HK-2 (cell line): ENCODE results near the gene ETFRF1.

Source experiments
- DNase-seq: peaks from one replicate; pipeline ENCODE4 v3.0.0-alpha.2; 2018; ENCODE audit not compliant: unreplicated experiment

The ETFRF1 gene, protein sequence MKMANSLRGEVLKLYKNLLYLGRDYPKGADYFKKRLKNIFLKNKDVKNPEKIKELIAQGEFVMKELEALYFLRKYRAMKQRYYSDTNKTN

DNA sequence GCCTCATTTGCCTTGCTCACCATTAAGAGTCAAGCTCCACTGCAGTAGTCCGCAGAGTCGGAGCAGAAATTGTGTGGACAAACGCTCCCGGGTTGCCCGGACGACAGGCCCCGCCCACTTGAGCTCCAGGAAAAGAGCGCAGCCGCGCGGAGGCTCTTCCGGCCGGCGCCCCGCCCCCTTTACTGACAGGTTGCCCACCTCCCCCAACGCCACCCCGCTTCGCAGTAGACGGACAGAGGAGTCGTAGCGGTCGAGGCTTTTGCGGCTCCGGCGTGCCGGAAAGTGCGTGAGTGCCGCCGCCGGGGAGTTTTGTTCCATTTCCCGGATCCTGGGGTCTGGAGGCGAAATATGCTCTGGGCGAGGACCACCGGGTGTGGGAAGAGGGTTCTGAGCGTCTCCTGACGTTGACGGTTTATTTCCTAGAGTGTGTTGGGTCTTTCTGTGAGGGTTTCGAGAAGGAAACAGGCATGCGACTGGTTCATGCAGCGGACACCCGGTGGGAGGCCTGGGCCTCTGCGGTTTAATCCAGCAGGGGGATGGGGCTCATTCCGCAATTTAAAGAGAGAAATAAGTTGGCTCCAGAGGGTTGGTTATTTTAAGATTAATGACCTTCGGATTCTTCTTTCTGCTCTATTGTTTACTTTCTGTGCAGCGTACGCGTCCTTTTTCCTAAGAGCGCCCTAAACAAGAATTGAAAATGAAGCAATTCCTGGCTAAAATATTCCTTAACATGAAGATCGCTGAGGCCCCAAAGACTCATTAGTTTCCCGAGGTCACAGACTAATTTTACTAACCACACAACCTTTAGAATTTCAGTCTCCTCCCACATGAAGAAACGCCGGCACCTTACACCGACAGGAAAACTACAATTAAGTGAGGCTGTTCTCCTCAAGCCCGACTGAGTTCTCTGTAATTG lies at the start of gene ETFRF1, which contains the start of gene DNAI7:
Gene ETFRF1 (plus strand): TSS at position 182 of the 916 bp plus-strand sequence. CDS start 8,720 bp downstream, outside the sequence.
Gene DNAI7 (minus strand): TSS at position 105 of the 916 bp plus-strand sequence. CDS start 82 bp downstream, at position 23.
- DNase-seq, result peak; percentile 93

DNA sequence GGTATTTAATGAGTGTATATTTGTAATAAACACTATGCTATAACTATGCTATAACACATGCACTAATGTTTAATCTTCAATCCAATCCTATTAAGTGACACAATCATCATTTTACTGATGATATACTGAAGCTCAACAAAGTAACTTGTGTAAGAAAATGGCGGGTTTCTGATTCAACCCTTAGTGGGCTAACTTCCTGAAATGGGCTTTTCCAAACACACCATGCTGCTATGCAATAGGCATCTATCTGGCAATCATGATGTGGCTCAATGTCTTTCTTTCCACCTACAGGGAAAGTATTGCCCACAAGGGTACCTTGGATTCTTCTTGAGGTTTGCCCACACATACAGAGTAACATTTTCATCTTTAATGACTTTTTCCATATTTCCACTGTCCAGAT lies 48.4 kb upstream of the ETFRF1 start:
- DNase-seq, result no peak

DNA sequence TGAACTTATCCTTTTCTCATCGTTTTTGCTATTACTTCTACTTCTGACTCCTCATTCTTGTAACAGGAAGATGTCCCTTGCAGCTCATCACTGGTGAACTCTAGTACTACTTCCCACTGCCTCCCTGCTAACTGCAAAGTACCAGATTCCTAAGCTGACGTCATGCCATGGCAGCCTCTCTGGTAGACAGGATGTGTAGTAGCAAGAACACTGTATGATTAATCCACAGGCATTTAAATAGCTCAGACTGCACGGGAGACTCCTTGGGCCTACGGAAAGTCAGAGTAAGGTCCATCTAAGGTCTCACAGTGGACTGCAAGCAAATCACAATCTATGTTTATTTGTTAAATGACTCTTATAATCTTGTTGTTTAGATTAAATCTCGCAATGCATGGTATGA lies 43.6 kb upstream of the ETFRF1 start:
- DNase-seq, result peak; percentile 57

DNA sequence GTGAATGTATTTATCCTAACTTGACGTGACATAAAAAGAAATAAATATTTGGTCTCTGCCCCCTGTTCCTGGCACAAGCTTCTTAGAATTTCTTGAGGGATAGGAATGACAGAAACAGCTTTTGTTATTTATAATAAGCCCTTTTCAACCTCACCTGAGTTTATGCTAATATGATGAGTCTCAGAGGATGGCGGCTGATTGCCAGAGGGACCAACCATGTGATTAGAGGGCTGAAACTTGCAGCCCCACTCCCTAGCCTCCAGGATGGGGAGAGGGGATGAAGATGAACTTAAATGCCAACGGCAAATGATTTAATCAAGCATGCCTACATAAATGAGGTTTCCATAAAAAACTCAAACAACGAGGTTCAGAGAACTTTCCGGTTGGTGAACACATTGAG lies 43.0 kb upstream of the ETFRF1 start:
- DNase-seq, result no peak

DNA sequence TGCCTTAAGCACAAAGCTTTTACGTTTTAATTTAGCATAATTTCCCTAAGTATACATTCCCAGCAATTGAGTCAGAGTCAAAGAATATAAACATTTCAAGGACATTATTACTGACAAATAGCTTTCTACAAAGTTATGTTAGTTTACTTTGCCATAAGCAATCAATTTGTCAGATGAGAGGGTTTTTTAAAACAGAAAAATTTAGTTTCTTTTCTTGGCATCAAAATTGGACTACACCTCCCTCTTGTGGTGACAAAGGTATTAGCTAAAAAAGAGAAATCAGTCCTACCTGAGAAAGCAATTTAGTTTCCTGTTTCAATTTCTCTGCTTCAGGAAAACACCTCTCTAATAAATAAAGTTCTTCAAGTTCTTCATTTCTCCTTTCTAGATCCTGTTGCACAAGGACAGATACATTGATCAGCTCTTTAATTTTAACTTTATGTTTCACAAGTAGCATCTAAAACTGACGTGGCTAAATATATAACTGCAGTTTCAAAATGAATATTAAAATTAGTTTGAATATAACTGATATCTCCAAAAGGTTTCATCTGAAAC lies 39.9 kb upstream of the ETFRF1 start:
- no peak for DNase-seq

DNA sequence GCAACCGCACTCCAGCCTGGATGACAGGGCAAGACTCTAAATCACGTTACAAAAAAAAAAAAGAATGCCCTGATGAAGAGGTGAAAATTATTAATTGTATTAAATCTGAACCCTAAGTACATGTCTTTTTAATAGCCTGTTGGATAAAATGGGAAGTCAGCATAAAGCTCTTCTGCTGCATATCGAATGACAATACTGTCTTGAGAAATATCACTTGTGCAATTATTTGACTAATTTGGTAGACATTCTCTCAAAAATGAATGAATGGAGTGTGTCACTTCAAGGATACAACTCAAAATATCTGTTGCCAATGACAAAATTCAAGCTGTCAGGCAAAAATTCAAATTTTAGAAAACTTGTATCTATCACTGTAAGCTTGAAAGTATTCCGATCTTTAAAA lies 39.0 kb upstream of the ETFRF1 start:
- no peak for DNase-seq

DNA sequence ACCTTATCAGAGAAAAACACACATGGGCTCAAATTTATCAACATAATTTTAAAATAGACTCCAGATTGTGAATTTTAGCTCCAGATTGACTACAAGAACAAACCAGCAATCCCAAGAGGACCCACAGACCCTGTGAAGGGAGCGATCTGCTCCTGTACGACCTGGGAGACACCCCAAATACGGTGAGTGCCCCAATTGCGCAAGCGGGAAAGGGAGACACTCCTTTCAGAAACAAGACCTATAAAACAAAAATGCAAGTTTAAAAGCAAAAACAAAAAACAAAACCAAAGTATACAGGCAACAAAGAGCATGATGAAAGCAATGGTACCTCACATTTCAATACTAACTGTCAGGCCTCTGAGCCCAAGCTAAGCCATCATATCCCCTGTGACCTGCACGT lies 32.2 kb upstream of the ETFRF1 start:
- no peak for DNase-seq

DNA sequence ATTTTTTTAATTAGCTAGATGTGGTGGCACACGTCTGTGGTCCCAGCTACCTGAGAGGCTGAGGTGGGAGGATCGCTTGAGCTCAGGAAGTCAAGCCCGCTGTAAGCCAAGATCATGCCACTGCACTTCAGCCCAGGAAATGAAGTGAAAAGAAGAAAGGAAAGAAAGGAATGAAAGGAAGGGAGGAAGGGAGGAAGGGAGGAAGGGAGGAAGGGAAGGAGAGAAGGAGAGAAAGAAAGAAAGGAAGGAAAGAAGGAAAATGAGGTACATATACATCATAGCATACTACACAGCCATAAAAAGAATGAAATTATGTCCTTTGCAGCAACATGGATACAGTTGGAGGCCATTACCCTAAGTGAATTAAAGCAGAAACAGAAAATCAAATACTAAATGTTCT lies 12.3 kb upstream of the ETFRF1 start:
- no peak for DNase-seq

DNA sequence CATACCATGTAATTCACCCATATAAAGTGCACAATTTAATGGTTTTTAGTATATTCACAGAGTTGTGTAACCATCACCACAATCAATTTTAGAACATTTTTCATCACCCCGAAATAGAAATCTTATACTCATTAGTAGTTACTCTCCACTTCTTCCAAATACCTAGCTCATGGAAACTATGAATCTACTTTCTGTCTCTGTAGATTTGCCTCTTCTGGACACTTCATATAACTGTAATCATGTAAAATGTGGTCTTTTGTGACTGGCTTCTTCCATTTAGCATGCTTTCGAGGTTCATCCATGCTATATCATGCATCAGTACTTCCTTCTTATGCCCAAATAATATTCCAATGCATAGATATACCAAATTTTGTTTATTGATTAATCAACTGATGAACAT lies 10.9 kb upstream of the ETFRF1 start:
- no peak for DNase-seq

DNA sequence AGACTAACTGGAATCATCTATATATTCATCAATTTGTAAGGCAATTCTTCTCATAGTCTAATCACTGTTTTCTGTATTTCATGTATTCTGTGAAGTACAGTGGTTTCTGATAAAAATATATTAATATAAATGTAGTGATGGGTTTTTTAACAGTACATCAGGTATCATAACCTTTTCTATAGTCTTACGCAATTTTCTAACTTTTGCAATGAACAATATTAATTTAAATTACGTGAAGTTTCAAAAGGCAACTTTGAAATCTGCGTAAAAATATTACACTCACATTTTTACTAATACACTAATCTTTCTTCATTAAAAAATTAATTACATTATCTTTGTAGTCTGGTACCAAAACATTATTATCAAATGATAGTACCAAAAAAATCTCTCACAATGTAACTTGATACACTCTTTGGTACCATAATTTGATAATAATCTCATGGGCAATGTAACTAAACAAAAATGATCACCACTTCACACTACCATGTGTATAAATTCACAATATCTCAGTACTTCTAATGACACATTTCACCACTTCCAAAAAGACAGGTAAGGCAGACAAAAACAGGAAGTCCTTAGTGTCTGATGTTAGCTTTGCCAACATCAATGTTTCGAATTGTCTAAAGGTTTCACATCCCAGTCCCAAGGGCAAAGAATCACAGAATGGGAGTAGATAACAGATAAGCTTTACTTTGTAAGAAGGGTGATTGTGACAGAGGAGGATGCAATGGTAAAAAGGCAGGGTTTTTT lies 8.8 kb upstream of the ETFRF1 start:
- no peak for DNase-seq

DNA sequence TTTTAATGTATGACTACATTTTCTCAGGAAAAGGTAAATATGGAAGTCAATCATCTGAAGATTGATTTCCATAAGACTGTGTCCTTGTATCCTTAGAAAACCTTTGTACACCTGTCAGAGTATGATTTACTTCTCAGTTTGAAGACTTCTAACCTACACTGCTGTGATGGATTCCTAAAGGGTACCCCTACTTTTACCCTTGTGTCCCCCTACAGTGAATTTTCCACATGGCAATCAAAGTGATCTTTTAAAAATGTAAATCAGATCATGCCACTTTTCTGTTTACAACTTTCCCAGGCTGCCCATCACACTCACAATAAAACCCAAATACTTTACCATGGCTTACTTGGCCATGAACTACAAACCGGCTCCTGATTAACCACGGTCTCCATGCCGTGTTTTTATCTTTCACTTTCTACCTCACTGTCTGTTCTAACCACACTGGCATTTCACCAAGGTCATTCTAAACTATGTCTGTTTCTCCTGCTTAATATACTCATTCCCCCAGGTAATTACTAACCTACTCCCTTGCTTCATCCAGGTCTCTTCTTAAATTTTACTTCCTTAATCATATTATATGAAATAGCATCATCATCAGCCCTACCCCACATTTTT lies 8.1 kb upstream of the ETFRF1 start:
- no peak for DNase-seq

DNA sequence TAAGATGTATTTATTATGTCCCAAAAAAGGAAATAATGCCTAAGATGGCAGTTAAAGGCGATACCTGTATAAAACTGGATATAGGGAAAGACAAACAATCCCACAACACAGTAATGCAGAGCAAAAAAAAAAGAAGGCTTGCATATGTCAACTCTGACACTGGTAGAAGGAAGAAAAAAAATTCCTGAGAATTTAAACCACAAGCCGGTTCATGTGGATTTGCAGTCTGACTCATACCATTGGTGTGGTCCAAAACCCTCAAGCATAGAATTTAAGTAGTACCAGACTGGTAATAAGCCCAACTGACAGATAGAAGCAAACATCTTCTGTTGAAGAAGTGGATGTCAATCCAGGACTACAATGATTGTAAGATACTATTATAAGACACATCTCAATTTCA lies 7.3 kb upstream of the ETFRF1 start:
- no peak for DNase-seq

DNA sequence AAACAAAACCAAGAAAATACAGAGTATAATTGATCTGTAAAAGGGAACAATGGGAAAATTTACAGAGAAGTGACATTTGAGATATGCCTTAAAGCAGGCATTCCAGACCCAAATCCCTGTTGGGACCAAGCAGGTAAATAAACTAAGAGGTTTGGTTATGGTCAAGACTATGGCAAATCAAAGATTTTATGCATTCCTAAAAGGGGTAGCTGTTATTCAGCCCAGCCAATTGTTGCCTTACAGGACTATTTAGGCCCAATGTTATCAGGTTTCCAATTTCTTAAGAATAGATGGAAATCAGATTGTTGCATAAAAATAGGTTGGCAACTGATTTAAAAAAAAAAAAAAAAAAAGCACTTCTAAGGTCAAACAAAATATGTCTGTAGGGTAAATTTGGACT lies 5.4 kb upstream of the ETFRF1 start:
- DNase-seq, result no peak

DNA sequence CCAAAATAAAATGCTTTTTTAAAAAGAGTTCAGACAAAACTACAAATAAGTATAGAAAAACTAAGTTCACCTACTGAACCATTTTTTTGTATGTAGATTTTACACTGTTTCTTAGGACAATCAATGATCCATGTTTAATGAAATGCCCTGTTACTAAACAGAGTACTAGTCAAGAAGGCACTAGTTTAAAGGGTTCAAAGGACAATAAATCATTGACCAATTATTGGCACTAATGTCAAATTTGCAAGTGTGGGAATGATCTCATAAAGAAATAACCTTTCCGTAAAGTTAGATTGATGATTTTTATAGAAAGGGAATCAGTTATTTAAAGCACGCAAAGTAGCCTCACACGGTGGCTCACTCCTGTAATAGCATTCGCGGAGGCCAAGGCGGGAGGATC lies 4.2 kb upstream of the ETFRF1 start:
- DNase-seq, result no peak

DNA sequence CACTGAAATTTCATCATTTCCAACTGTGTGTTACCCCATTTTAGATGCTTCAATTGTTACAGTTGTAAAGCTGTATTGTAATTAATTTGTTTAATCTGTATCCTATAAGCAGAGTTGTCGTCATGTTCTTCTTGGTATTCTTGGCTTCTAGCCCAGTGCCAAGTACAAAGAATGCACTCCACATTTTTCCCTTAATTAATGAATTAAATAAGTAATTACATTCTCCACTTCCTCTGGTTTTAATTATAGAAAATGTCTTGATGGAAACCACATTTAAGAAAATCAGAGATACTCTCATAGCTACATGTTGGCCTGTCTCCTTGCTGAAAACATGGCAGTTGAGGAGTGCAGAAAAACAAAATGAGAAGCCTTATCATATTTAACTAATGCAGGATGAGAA lies 823 bp upstream of the ETFRF1 start:
- DNase-seq, result no peak

DNA sequence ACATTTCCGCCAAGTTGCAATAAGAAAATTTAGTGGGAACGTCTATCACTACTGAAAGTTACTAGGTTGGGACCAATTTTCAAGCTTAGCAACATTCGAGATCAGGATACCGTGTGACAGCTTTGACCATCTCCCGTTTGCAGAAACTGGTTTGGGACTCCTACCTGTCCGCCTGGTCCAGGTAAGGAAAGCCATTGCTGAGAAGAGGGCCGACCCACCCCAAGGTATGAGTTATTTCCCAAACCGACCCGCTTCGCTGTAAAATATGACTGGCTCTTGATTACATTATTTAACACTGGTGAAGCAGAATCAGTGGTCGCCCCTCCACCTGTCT lies 348 bp upstream of the ETFRF1 start:
- no peak for DNase-seq

DNA sequence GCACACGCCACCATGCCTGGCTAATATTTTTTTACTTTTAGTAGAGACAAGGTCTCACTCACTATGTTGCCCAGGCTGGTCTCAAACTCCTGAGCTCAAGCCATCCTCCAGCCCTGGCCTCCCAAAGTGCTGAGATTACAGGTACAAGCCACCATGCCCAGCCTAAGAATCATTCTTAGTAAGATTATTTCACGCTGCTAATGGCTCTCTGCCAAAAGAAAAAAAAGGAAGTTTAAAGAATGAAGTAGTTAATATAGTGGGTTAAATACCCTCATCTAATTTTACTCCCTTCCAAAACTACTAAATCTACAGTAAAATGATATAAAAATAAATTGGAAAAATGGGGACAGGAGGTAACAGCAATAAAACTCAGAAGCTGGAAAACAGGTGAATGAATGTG lies 2.6 kb downstream of the ETFRF1 start:
- no peak for DNase-seq

DNA sequence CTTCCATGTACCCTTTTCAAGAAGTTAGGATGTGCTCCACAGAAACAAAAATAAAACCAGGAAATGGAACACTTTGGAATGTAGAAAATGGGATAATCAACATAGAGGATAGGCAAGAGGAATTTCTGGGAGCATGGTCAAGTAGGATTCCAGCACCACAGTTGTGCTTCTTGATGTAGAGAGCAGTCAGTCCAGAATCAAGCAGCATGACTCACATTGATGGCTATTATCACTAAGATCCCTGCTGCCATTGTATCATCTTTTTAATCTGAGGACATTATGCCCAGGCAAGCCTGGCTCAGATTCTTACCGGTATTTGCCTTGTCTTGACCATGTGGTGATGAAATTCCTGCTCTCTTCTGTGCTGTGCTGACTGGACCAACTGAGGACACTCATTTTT lies 5.7 kb downstream of the ETFRF1 start:
- DNase-seq, result no peak

DNA sequence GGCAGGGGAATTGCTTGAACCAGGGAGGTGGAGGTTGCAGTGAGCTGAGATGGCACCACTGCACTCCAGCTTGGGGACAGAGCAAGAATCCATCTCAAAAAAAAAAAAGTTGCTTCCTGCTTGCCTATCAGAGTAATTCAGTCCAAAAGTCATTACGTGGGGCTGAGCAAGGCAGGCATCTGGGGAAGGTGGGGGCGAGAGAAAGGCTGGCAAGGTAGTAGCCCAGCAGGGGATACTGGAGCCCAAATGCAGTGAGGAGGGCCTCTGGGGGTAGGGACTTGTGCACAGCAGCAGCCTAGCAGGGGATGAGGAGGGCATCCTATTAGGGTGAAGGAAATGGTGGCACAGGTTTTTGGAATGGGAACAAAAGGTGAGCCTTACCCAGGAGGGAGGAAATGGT lies 7.1 kb downstream of the ETFRF1 start:
- no peak for DNase-seq

DNA sequence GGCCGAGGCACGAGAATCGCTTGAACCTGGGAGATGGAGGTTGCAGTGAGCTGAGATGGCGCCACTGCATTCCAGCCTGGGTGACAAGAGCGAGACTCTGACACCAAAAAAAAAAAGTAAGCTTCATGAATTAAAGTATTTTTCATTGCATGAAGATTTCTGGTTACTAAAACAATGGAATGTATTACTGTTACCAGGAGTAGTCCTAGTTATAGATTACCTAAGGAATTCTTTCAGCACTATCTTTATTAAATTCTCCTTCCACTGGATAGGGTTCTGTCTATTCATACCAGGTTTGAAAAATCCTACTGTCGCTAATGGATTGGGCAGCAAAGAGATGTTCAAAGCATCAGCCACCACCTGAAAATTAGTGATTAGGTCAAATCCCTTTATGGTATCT lies 12.4 kb downstream of the ETFRF1 start:
- no peak for DNase-seq

DNA sequence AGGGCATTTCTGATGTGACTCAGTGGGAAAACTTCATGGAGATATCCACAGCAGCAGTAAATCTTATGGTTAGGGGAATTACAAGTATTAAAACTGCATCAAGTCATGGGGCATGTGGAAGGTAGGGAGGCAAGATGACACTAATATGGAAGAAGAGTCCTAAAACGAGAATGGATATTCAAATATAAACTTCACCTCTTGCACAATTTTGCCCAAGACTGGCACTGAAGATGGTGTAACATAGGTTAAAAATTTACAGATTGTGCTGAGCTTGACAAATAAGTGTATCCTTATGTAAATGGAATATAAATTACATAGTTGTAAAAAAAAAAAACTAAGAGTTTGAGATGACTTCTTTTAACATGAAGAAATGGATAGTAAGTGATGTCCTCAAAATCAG lies 12.8 kb downstream of the ETFRF1 start:
- DNase-seq, result no peak

DNA sequence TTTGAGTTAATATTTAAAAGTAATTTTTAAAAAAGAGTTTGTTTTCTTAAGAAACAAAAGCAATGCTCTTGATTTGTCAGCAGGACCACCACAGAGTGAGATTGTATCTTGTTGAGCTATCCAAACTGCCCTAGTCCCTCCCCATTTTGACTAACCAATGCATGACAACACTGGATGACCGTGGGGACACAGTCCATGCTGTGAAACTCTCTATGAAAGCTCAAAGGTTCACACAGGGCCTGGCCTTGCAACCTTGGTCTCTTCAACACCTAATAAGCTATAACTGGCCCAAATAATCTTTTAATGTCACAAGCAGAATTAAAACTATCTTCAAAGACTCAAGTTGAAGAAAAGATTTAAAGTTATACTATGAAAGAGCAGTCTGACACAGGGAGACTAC lies 13.5 kb downstream of the ETFRF1 start:
- DNase-seq, result no peak
